ENCODE measurements around the gene MAD1L1. TPM values are rescaled to one million over a fixed set of nuclear protein-coding genes. Genes with fewer than 3 reads are reported as not detected.

Gene MAD1L1
- total and polyA plus RNA-seq, 2 of the 4 experiments (the other 2 are of a cell fraction): 29.0 to 40.9 TPM

GRCh38 chr7:2230882-2231281 lies 1.9 kb downstream of the MAD1L1 start:
- H2AK9ac ChIP-seq (replicated peaks; ENCODE audit: low read depth, low read length, poor library complexity): no peak overlapping the region
- no peak overlapping the region for H2BK15ac ChIP-seq (ENCODE audit: low read depth, low read length)
- POLR2A ChIA-PET (ENCODE audit: unreplicated experiment): no interaction called here
- WGBS, 2 experiments (ENCODE audit: extremely low coverage in 2 of 2, insufficient read length in 1 of 2): no CpG with 5 or more reads among the region's 9 CpGs
- no peaks in the 10 kb centered on the region for H3K9me3 ChIP-seq (ENCODE audit: control insufficient read depth, insufficient read depth, low read length)
- CTCF ChIA-PET: interaction anchor here (0.6 kb wide), 1 partner anchor 1196 kb away, joined by 4 read pairs; no protein-coding TSS in a partner anchor
- H2BK5ac ChIP-seq (ENCODE audit: low read depth, low read length, poor library complexity, severe bottlenecking): no peak overlapping the region
- H3K9me1 ChIP-seq (ENCODE audit: insufficient read depth, low read length): peaks cover 5% of the 10 kb centered on the region; the same call in 1 of the 2 replicates
- no peak overlapping the region for H4K8ac ChIP-seq (ENCODE audit: low read depth in 2 of 2, low read length in 2 of 2)
- H3K36me3 ChIP-seq (ENCODE audit: control insufficient read depth, insufficient read depth, low read length): peaks cover 28% of the 10 kb centered on the region
- no peak overlapping the region for H2BK120ac ChIP-seq (ENCODE audit: low read depth, low read length)
- no peak overlapping the region for H3K18ac ChIP-seq (ENCODE audit: low read depth, low read length)
- H3K4me2 ChIP-seq (ENCODE audit: low read depth, low read length): no peak overlapping the region
- no peak overlapping the region for H3K4me3 ChIP-seq (ENCODE audit: insufficient read depth, low read depth, low read length)
- no peak overlapping the region for H3K56ac ChIP-seq (ENCODE audit: extremely low read depth, insufficient read depth, low read length)
- no peak overlapping the region for H2AFZ ChIP-seq (replicated peaks; ENCODE audit: low read length, poor library complexity)
- H3K79me1 ChIP-seq (ENCODE audit: low read depth in 1 of 2, low read length in 2 of 2): peaks cover 14 to 54% of the 10 kb centered on the region in 2 experiments
- no peak overlapping the region for H3K14ac ChIP-seq (replicated peaks; ENCODE audit: low read depth, low read length)
- no peak overlapping the region for H3K9ac ChIP-seq (ENCODE audit: low read depth, low read length)
- no peak overlapping the region for H4K5ac ChIP-seq (ENCODE audit: low read depth, low read length)
- dilution Hi-C loops (cut with HindIII; ENCODE audit: low sequenced_read_pairs, unreplicated experiment) (no loop called here), in situ Hi-C loops (cut with MboI; ENCODE audit: low sequenced_read_pairs) (no loop called here), intact Hi-C loops (cut with micrococcal nuclease) (no loop called here)
- ATAC-seq (ENCODE audit: low read depth): no peak
- peaks cover 3% of the 10 kb centered on the region for H3K4me1 ChIP-seq (ENCODE audit: control insufficient read depth, insufficient read depth, low read length)
- no peak overlapping the region for H2BK20ac ChIP-seq (ENCODE audit: low read depth, low read length)
- no TSS peak for BruUV-seq (replicated peaks)
- TF ChIP-seq CEBPB (IDR thresholded peaks at IDR 0.05; ENCODE audit: low read depth, low read length): no peak
- no peak for TF ChIP-seq RAD21 (IDR thresholded peaks at IDR 0.05; ENCODE audit: low read length)
- no peak for TF ChIP-seq RFX5 (IDR thresholded peaks at IDR 0.05; ENCODE audit: low read depth, low read length)
- TF ChIP-seq RCOR1 (IDR thresholded peaks at IDR 0.05; ENCODE audit: insufficient replicate concordance, low read length): no peak
- TF ChIP-seq ELK1 (IDR thresholded peaks at IDR 0.05; ENCODE audit: borderline replicate concordance, low read depth, low read length): no peak
- no peak for TF ChIP-seq MAFK (IDR thresholded peaks at IDR 0.05; ENCODE audit: low read depth, low read length)
- TF ChIP-seq CTCF (conservative IDR thresholded peaks at IDR 0.05; ENCODE audit: low read depth, low read length): no peak
- TF ChIP-seq NFE2L2 (IDR thresholded peaks at IDR 0.05; ENCODE audit: low read depth, low read length): no peak
- no peak for TF ChIP-seq POLR2A (IDR thresholded peaks at IDR 0.05; ENCODE audit: low read depth, low read length)
- no peak for TF ChIP-seq CHD1 (IDR thresholded peaks at IDR 0.05; ENCODE audit: low read depth, low read length)
- no peak for TF ChIP-seq SMC3 (IDR thresholded peaks at IDR 0.05; ENCODE audit: low read depth, low read length)
- TF ChIP-seq MAZ (IDR thresholded peaks at IDR 0.05; ENCODE audit: borderline replicate concordance, low read depth, low read length): no peak
- TF ChIP-seq FOS (IDR thresholded peaks at IDR 0.05; ENCODE audit: low read depth, low read length): no peak
- no peak for TF ChIP-seq MXI1 (IDR thresholded peaks at IDR 0.05; ENCODE audit: borderline replicate concordance, low read depth, low read length)
- TF ChIP-seq USF2 (IDR thresholded peaks at IDR 0.05; ENCODE audit: low read depth, low read length): no peak
- no peak for TF ChIP-seq BHLHE40 (IDR thresholded peaks at IDR 0.05; ENCODE audit: low read depth, low read length)
- no peak overlapping the region for H2AK5ac ChIP-seq (ENCODE audit: low read depth, low read length)
- H3K27ac ChIP-seq (ENCODE audit: insufficient read depth, low read length): no peak overlapping the region
- H3K23ac ChIP-seq (ENCODE audit: low read depth, low read length): no peak overlapping the region
- no peak for DNase-seq
- no peak overlapping the region for H4K91ac ChIP-seq (ENCODE audit: insufficient read depth, low read depth, low read length)
- H3K4ac ChIP-seq (ENCODE audit: low read depth, low read length): no peak overlapping the region
- H3K27me3 ChIP-seq (ENCODE audit: control insufficient read depth, insufficient read depth, low read length): no peaks in the 10 kb centered on the region
- H4K20me1 ChIP-seq (ENCODE audit: insufficient read depth, low read length): no peaks in the 10 kb centered on the region; the same call in 1 of the 2 replicates
